ENCODE results near the gene DGLUCY. TPM values are rescaled to one million over a fixed set of nuclear protein-coding genes. Genes with fewer than 3 reads are reported as not detected.

The DGLUCY gene
- total RNA-seq, 1 experiment from 2014 or later, result 26.7 TPM

DNA sequence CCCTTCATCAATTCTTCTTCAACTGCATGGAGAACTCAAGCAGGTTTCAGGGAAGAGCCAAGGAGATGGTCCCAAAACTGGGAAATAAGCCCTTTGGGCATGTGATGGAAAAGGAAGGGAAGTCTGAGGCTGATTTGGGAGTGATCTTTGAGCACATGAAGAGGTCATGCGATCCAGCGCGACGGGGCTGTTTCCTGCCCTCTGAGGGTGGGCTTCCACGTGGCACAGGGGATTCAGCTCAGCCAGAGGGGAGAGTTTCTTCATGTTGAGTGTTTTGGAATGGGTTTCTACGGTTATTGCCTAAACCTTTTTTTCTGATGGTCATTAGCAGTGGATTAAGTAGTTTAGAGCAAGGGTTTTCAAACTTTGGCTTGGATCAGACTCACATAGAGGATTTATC is 100.4 kb downstream of the DGLUCY start:
- no peak for DNase-seq (ENCODE audit: low spot score)
- Histone ChIP-seq H3K27ac (ENCODE audit: low read depth, low read length, poor library complexity, severe bottlenecking) (no peak overlapping the region), H3K4me3 (ENCODE audit: low read depth, low read length, poor library complexity, severe bottlenecking) (no peak overlapping the region), H3K9me3 (ENCODE audit: low read depth, low read length, poor library complexity, severe bottlenecking) (no peaks in the 10 kb centered on the region), H3K27me3 (replicated peaks; ENCODE audit: insufficient read depth, low read depth, low read length, poor library complexity) (no peaks in the 10 kb centered on the region), H3K4me1 (ENCODE audit: insufficient read depth, low read length, poor library complexity, severe bottlenecking) (no peaks in the 10 kb centered on the region), H3K36me3 (ENCODE audit: insufficient read depth, low read length, poor library complexity, severe bottlenecking) (no peaks in the 10 kb centered on the region)
- ChIA-PET POLR2A (ENCODE audit: low non-redundant PET) (no interaction called here), CTCF (no interaction called here)
- BruUV-seq (replicated peaks), result no TSS peak
- intact Hi-C loops (cut with micrococcal nuclease; ENCODE audit: unreplicated experiment), result no loop called here
- no peak for TF ChIP-seq EZH2 (IDR thresholded peaks at IDR 0.05; ENCODE audit: borderline replicate concordance, low read depth, low read length, poor library complexity, severe bottlenecking)
- TF ChIP-seq, protein P1, sequence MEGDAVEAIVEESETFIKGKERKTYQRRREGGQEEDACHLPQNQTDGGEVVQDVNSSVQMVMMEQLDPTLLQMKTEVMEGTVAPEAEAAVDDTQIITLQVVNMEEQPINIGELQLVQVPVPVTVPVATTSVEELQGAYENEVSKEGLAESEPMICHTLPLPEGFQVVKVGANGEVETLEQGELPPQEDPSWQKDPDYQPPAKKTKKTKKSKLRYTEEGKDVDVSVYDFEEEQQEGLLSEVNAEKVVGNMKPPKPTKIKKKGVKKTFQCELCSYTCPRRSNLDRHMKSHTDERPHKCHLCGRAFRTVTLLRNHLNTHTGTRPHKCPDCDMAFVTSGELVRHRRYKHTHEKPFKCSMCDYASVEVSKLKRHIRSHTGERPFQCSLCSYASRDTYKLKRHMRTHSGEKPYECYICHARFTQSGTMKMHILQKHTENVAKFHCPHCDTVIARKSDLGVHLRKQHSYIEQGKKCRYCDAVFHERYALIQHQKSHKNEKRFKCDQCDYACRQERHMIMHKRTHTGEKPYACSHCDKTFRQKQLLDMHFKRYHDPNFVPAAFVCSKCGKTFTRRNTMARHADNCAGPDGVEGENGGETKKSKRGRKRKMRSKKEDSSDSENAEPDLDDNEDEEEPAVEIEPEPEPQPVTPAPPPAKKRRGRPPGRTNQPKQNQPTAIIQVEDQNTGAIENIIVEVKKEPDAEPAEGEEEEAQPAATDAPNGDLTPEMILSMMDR (conservative IDR thresholded peaks at IDR 0.05; ENCODE audit: low read depth, low read length), result no peak

DNA sequence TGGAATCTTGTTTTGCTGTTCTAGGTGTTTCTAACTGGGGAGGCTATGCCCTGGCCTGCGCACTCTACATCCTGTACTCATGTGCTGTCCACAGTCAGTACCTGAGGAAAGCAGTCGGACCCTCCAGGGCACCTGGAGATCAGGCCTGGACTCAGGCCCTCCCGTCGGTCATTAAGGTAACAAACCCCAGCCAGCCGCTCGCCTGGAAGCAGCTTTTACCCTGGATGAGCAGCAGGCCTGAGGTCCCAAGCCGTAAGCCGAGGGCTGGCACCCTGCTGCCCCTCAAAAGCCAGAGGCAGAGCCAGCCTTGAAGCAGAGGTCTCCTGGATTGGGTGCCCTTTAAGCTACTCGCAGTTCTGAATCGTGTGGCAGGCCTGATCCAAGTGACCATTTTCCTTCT is 101.5 kb downstream of the DGLUCY start:
- TF ChIP-seq EZH2 (IDR thresholded peaks at IDR 0.05; ENCODE audit: borderline replicate concordance, low read depth, low read length, poor library complexity, severe bottlenecking), result no peak
- TF ChIP-seq, protein P1 (conservative IDR thresholded peaks at IDR 0.05; ENCODE audit: low read depth, low read length), result no peak
- H3K4me3 ChIP-seq (ENCODE audit: low read depth, low read length, poor library complexity, severe bottlenecking), result no peak overlapping the region
- H3K27ac ChIP-seq (ENCODE audit: low read depth, low read length, poor library complexity, severe bottlenecking), result no peak overlapping the region
- no peak for DNase-seq (ENCODE audit: low spot score)
- H3K27me3 ChIP-seq (replicated peaks; ENCODE audit: insufficient read depth, low read depth, low read length, poor library complexity), result no peaks in the 10 kb centered on the region
- ChIA-PET POLR2A (ENCODE audit: low non-redundant PET) (no interaction called here), CTCF (no interaction called here)
- no peaks in the 10 kb centered on the region for H3K9me3 ChIP-seq (ENCODE audit: low read depth, low read length, poor library complexity, severe bottlenecking)
- no peaks in the 10 kb centered on the region for H3K36me3 ChIP-seq (ENCODE audit: insufficient read depth, low read length, poor library complexity, severe bottlenecking)
- no peaks in the 10 kb centered on the region for H3K4me1 ChIP-seq (ENCODE audit: insufficient read depth, low read length, poor library complexity, severe bottlenecking)
- intact Hi-C loops (cut with micrococcal nuclease; ENCODE audit: unreplicated experiment), result no loop called here
- BruUV-seq (replicated peaks), result no TSS peak

DNA sequence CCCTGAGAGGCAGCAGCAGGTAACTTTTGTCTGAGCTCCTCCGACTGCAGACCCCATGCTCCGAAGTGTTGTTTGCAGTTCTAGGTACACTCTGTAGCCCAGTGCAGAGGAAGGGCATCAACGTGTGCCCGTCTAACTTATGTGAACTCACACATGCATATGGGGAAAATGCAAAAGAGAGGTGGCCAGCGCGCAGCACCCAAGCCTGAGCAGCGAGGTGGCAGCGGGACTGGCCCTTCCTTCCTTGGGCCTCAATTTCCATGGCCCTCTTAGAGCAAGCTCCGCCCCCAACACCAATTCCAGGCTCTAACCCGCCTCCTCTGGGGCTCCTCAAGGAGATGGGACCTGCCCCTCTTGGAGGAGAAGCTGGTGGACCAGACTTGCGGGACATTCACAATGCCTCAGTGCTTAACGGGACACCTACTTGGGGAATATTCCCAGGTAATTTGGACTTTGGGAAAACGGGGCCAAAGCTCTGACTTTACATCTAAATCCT is 102.9 kb downstream of the DGLUCY start:
- H3K4me1 ChIP-seq (ENCODE audit: insufficient read depth, low read length, poor library complexity, severe bottlenecking), result no peaks in the 10 kb centered on the region
- H3K36me3 ChIP-seq (ENCODE audit: insufficient read depth, low read length, poor library complexity, severe bottlenecking), result no peaks in the 10 kb centered on the region
- no peak for DNase-seq (ENCODE audit: low spot score)
- intact Hi-C loops (cut with micrococcal nuclease; ENCODE audit: unreplicated experiment), result no loop called here
- ChIA-PET CTCF (interaction anchor here (0.6 kb wide), 1 partner anchor 103 kb away, joined by 3 read pairs; the partner anchor contains the start of gene DGLUCY), POLR2A (ENCODE audit: low non-redundant PET) (interaction anchor here (0.6 kb wide), 1 partner anchor 45 kb away, joined by 6 read pairs; no protein-coding TSS in a partner anchor)
- H3K27ac ChIP-seq (ENCODE audit: low read depth, low read length, poor library complexity, severe bottlenecking), result no peak overlapping the region
- BruUV-seq (replicated peaks), result no TSS peak
- H3K27me3 ChIP-seq (replicated peaks; ENCODE audit: insufficient read depth, low read depth, low read length, poor library complexity), result no peaks in the 10 kb centered on the region
- TF ChIP-seq EZH2 (IDR thresholded peaks at IDR 0.05; ENCODE audit: borderline replicate concordance, low read depth, low read length, poor library complexity, severe bottlenecking), result no peak
- TF ChIP-seq, protein P1 (conservative IDR thresholded peaks at IDR 0.05; ENCODE audit: low read depth, low read length), result no peak
- no peak overlapping the region for H3K4me3 ChIP-seq (ENCODE audit: low read depth, low read length, poor library complexity, severe bottlenecking)
- H3K9me3 ChIP-seq (ENCODE audit: low read depth, low read length, poor library complexity, severe bottlenecking), result no peaks in the 10 kb centered on the region
